GM19351 (cell line): ENCODE results near the gene OR2T11.
"Not testable (repeated sequence)": the region's sequence is repeated elsewhere in the genome, so short reads cannot be mapped to it uniquely, and the experiment has no call there.

ENCODE experiments used
- ATAC-seq: cut with Tn5 transposase; IDR thresholded peaks from one replicate; pipeline ENCODE4 v1.9.1; 2021; ENCODE audit warnings: mild to moderate bottlenecking, moderate library complexity; ENCODE audit not compliant: unreplicated experiment

Gene OR2T11

DNA sequence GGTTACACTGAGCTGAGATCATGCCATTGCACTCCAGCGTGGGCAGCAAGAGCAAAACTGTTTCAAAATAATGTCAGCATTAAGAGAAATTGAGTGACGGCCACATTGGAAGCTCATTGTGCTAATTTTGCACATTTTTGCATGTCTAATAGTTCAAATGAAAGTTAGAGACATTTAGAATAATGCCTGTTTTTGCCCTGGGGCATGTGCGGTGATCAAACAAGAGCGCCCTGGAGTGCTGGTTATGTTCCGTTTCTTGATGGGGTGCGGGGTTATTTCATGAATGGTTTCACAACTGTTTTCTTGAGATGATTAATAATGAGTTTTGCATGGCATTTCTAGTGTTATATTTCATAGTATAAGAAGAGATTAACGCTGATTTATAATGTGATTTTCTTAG is 13.1 kb downstream of the OR2T11 start:
- no peak for ATAC-seq

DNA sequence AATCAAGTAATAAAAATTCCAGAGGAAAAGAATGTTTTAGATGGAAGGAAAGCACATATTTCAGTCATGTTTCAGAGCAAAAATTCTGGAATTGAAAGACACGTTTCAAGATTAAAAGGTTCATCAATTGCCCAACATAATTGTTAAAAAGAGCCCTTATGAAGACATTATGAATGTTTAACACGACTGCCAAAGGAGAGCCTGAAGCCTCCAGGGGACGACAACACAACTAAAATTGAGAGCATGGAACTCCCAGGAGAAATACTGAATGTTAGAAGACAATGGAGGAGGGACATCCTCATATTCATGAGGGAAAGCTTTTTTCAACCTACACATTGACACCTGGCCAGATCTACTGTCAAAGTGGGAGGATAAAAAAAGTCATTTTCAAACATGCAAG is 16.0 kb downstream of the OR2T11 start:
- ATAC-seq = no peak

DNA sequence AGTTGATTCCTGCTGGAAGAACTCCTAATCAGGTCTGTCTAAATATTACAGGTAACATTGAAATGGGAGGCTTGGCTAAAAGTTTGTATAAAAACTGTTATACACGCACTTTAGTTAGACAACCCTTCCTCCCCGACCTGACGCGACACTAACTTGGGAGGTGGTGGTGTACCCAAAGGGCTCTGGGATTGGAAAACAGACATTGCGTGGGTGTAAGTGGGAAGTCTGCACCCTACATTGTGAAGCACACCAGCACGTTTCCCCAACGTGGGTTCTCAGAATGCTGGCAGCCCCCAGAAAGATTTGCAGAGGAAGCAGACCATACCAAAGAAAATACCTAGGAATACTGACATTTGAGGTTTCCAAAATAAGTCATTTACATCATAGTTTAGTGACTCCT is 16.8 kb downstream of the OR2T11 start:
- no peak for ATAC-seq

GRCh38 chr1:248613742-248614141 is 21.1 kb downstream of the OR2T11 start:
- peak; percentile 45 for ATAC-seq

- no peak for ATAC-seq
These were observed 22.9 kb downstream of the OR2T11 start for GRCh38 chr1:248611883-248612414.

GRCh38 chr1:248610301-248610700 is 24.6 kb downstream of the OR2T11 start:
- no peak for ATAC-seq

GRCh38 chr1:248599396-248599795 is 35.5 kb downstream of the OR2T11 start:
- ATAC-seq = no peak

DNA sequence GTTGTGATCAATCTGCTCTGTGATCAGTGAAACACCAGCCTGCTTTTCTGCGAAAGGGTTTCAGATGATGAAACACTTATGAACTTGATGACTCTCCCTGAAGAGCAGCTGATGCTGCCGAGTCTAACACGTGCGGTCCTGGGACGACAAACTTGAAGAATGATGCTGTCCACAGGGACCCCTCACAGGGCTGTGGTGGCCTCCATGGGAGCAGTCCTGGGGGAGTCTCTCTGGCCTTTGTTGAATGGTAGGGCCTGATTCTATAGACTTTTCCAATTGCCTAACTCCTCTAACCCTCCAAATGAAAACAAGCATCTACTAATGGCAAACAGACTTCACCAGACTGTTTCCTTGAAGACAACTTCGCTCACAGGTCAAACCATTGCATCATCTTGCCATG is 37.3 kb downstream of the OR2T11 start, which contains the start of gene OR2T10:
Gene OR2T10 (minus strand): TSS at position 112 of the 400 bp plus-strand sequence. CDS start 3,932 bp downstream, outside the sequence.
- no peak for ATAC-seq

- no peak for ATAC-seq
These were observed 38.3 kb downstream of the OR2T11 start for GRCh38 chr1:248596615-248597014.

DNA sequence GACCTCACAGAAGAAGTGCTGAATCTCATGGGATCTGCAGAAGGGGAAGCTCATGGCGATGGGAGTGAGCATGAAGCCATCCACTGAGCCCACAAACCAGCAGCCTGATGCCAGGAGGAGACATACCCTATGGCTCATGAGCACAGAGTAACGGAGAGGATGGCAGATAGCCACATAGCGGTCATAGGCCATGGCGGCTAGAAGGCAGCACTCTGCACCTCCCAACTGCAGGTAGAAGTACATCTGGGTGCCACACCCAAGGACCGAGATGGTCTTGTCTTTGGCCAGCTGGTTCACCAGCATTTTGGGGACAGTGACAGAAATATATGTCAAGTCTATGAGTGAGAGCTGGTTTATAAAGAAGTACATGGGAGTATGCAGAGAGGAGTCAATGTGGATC is 41.7 kb downstream of the OR2T11 start:
- ATAC-seq = no peak

DNA sequence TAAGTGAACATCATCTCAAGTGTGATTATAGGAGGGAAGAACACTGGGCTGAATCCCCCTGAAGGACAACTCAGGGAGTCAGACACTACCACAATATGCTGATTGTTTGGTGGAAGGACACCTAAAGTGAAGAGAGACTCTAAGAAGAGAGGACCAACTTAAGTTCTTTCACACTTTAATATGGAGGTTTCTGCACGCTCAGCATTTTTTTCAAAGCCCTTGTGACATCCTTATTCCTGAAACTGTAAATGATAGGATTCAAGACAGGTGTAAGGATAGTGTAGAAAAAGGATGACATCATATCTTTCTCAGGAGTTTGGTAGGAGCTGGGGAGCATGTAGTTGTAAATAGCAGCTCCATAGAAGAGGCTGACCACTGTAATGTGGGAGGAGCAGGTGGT is 42.2 kb downstream of the OR2T11 start:
- ATAC-seq = no peak

- no peak for ATAC-seq
These were observed 44.8 kb downstream of the OR2T11 start for GRCh38 chr1:248590055-248590454.

GRCh38 chr1:248589334-248589733 is 45.6 kb downstream of the OR2T11 start:
- ATAC-seq = no peak

GRCh38 chr1:248585266-248585665 is 49.6 kb downstream of the OR2T11 start:
- ATAC-seq = no peak

DNA sequence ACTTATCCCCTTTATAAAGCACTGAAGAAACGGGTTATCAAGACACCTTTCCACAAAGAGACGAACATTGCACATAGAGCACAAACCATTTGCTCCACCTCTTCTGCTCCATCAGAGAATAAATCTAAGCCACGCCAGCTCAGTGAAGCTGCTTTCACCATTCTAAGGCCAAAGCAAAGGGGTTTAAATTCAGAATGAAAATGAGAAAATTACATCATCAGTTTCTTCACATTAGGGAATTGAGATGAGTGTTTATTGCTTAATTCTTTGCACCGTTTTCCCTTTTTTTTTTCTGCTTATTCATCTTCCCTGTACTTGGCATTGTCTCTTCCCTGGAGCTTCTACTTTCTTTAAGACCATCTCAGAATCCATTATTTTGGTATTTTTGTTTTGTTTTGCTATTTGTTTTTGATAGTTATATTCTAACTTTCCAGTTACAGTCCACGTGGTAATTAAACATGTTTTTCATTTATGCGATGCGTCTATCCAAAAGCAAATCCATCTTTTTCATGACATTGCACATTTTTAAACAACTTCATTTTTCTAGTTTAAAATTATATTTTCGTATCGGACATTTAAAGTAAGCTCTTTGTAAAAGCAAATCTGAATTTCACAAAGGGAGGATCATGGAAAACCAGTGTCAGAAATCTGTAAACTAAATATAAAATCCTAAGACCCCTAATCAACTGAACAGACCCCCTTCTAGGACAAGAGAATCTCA is 58.5 kb downstream of the OR2T11 start:
- ATAC-seq = no peak

DNA sequence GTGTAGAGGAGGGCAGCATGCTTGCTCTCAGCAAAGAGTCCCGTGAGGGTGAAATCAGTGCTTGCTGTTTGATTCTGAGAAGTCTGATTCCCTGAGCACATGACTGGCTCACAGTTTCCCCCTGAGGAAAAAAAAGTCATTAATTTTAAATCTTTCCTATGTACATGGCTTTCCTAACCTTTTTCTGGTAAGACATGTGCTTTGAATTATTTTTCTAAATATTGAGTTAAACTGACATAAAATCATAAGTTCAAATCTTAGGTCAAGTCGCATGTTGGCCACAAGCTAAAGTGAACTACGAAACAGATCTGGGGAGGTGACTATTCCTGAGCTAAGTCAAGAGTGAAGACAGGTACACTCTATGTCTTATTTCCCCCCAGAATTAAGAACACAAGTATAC is 60.2 kb downstream of the OR2T11 start, which contains the start of gene OR2T34:
Gene OR2T34 (minus strand): TSS at position 101 of the 400 bp plus-strand sequence. CDS start 0 bp downstream, at position 101.
- not testable (repeated sequence) for ATAC-seq

GRCh38 chr1:248573856-248574255 is 61.0 kb downstream of the OR2T11 start:
- ATAC-seq = not testable (repeated sequence)
